HepG2 (cell line): Measurements from ENCODE around the gene PRKCE. TPM values are rescaled to one million over a fixed set of nuclear protein-coding genes. Genes with fewer than 3 reads are reported as not detected.
A peak's percentile ranks its signal among the peaks of the same experiment; 100 is the strongest.

Experiments used
- ATAC-seq: fragments of 200-7000 bp; cut with Tn5 transposase; 3 replicates; pipeline ENCODE4 v1.9.1; 2020; ENCODE audit warnings: mild to moderate bottlenecking, moderate library complexity
- BruUV-seq: library from RNA; stranded (reverse); fragments of 400-500 nt; replicated peaks from 2 replicates; lab custom pipeline; 2021; lab: Mats Ljungman, UMichigan
- CTCF ChIA-PET: fragments of 300-600 bp; formaldehyde crosslinking; extraction: SDS; loops from one replicate; lab custom pipeline; 2021; ENCODE audit warnings: low total read pairs, inconsistent platforms, low intra/inter-chr PET ratio; lab: Yijun Ruan, JAX
- POLR2A ChIA-PET: fragments of 350-600 bp; sonication (Branson Sonifier 250); formaldehyde crosslinking; loops from one replicate; lab custom pipeline; 2020; ENCODE audit warnings: antibody characterized with exemption, inconsistent platforms; lab: Yijun Ruan, JAX
- DNase-seq: peaks from one replicate; pipeline ENCODE4 v3.0.0-alpha.2; 2015; ENCODE audit warnings: low spot score
- FAIRE-seq: peaks from 3 replicates; lab custom pipeline; 2011; peaks lifted over from hg19 to GRCh38; lab: Jason Lieb, UNC
- H2AFZ ChIP-seq: one replicate; pipeline ENCODE4 v1.6.1; 2011; ENCODE audit warnings: low read length, inconsistent platforms
- H3K27ac ChIP-seq: fragments of 300-600 bp; 3 replicates; pipeline ENCODE4 v1.8.0; 2011; ENCODE audit warnings: mixed run types, mild to moderate bottlenecking, mixed read lengths, low read length, inconsistent platforms; ENCODE audit not compliant: insufficient read depth; ENCODE audit errors: extremely low read length
- H3K27me3 ChIP-seq, 2 experiments: fragments of 200-600 bp in 1 of 2; 2 replicates in 1 of 2; 3 replicates in 1 of 2; pipeline versions ENCODE4 v1.6.0 to v1.8.0; 2011; ENCODE audit warnings: low read length in 2 of 2, mild to moderate bottlenecking in 2 of 2, moderate library complexity in 2 of 2, inconsistent platforms in 1 of 2; ENCODE audit not compliant: insufficient read depth in 2 of 2, control insufficient read depth in 1 of 2
- H3K36me3 ChIP-seq, 2 experiments: fragments of 200-600 bp in 1 of 2; replicated peaks in 1 of 2; 2 replicates in 1 of 2; 3 replicates in 1 of 2; pipeline versions ENCODE4 v1.5.1 to v1.8.0; 2011; ENCODE audit warnings: low read length in 2 of 2, inconsistent platforms in 1 of 2; ENCODE audit not compliant: insufficient read depth in 2 of 2, control insufficient read depth in 1 of 2
- H3K4me1 ChIP-seq: 2 replicates; pipeline ENCODE4 v1.5.1; 2012; ENCODE audit warnings: low read length, inconsistent platforms; ENCODE audit not compliant: insufficient read depth
- H3K4me2 ChIP-seq: 2 replicates; pipeline ENCODE4 v1.6.0; 2011; ENCODE audit warnings: low read depth, low read length, inconsistent platforms
- H3K4me3 ChIP-seq, 3 experiments: fragments of 200-600 bp in 1 of 3; sonication (generic), shearing (Covaris generic) in 1 of 3; replicated peaks in 1 of 3; 2 replicates each; pipeline ENCODE4 v1.5.1; 2011 to 2016; ENCODE audit warnings: low read length in 3 of 3, inconsistent platforms in 2 of 3, low read depth in 2 of 3, mild to moderate bottlenecking in 2 of 3, control low read depth in 1 of 3, mixed read lengths in 1 of 3; ENCODE audit not compliant: insufficient read depth in 1 of 3
- H3K79me2 ChIP-seq: one replicate; pipeline ENCODE4 v1.6.1; 2011; ENCODE audit warnings: low read length, inconsistent platforms; ENCODE audit not compliant: insufficient read depth
- H3K9ac ChIP-seq: 2 replicates; pipeline ENCODE4 v1.6.0; 2011; ENCODE audit warnings: mild to moderate bottlenecking, low read depth, low read length, inconsistent platforms; ENCODE audit not compliant: insufficient read depth
- H3K9me3 ChIP-seq: 2 replicates; pipeline ENCODE4 v1.5.1; 2012; ENCODE audit warnings: mild to moderate bottlenecking, low read length
- H4K20me1 ChIP-seq: 2 replicates; pipeline ENCODE4 v1.6.0; 2011; ENCODE audit warnings: inconsistent platforms, mild to moderate bottlenecking, low read length, moderate library complexity; ENCODE audit not compliant: insufficient read depth
- FOXA1 ChIP-seq, 2 experiments: fragments of 450-650 bp in 1 of 2; sonication (generic) in 1 of 2; formaldehyde crosslinking in 1 of 2; IDR thresholded peaks; 2 replicates each; pipeline versions ENCODE4 v1.4.0 to v1.6.1; 2016 to 2020; ENCODE audit warnings: missing genetic modification reagents in 1 of 2
- HDAC2 ChIP-seq: sonication (generic); formaldehyde crosslinking; IDR thresholded peaks from 2 replicates; pipeline ENCODE4 v1.4.0; 2020; ENCODE audit warnings: missing genetic modification reagents
- IRF2 ChIP-seq: IDR thresholded peaks from 2 replicates; pipeline ENCODE4 v1.6.1; 2018; ENCODE audit warnings: missing genetic modification reagents, missing compliant biosample characterization
- MAZ ChIP-seq, 2 experiments: sonication (generic) in 1 of 2; formaldehyde crosslinking in 1 of 2; IDR thresholded peaks; 2 replicates each; pipeline versions ENCODE4 v1.5.0 to v1.6.1; 2012 to 2020; ENCODE audit warnings: low read depth in 2 of 2, mild to moderate bottlenecking in 2 of 2, borderline replicate concordance in 1 of 2, improper control_type of control experiment in 1 of 2, low read length in 1 of 2, missing genetic modification reagents in 1 of 2, moderate library complexity in 1 of 2
- MBNL3 ChIP-seq: fragments of 250-450 bp; sonication (Bioruptor Pico); conservative IDR thresholded peaks from 2 replicates; pipeline ENCODE4 v1.8.0; 2022; ENCODE audit warnings: mild to moderate bottlenecking, inconsistent platforms
- POGZ ChIP-seq: sonication (generic); formaldehyde crosslinking; IDR thresholded peaks from 2 replicates; pipeline ENCODE4 v1.4.0; 2020; ENCODE audit warnings: mild to moderate bottlenecking, missing genetic modification reagents
- SMC3 ChIP-seq: IDR thresholded peaks from 2 replicates; pipeline ENCODE4 v1.6.1; 2011; ENCODE audit warnings: low read length, improper control_type of control experiment
- SP1 ChIP-seq, 2 experiments: fragments of 450-650 bp in 1 of 2; sonication (generic) in 1 of 2; formaldehyde crosslinking in 1 of 2; IDR thresholded peaks; 2 replicates each; pipeline versions ENCODE4 v1.4.0 to v1.6.1; 2016 to 2020; ENCODE audit warnings: missing genetic modification reagents in 1 of 2
- STAG1 ChIP-seq: sonication (generic); formaldehyde crosslinking; IDR thresholded peaks from 2 replicates; pipeline ENCODE4 v1.4.0; 2020; ENCODE audit warnings: missing genetic modification reagents
- STAT5B ChIP-seq: sonication (generic); formaldehyde crosslinking; IDR thresholded peaks from 2 replicates; pipeline ENCODE4 v1.4.0; 2020; ENCODE audit warnings: missing genetic modification reagents
- SYNCRIP ChIP-seq: fragments of 200-400 bp; formaldehyde crosslinking; IDR thresholded peaks from 2 replicates; pipeline ENCODE4 v1.6.1; 2018; ENCODE audit warnings: mild to moderate bottlenecking, low read depth, low read length; ENCODE audit not compliant: insufficient read depth
- TEAD3 ChIP-seq: optimal IDR thresholded peaks from 2 replicates; pipeline ENCODE3; 2016; ENCODE audit warnings: borderline replicate concordance
- ZBTB46 ChIP-seq: sonication (generic); formaldehyde crosslinking; IDR thresholded peaks from 2 replicates; pipeline ENCODE4 v1.4.0; 2020; ENCODE audit warnings: mild to moderate bottlenecking, missing genetic modification reagents, borderline replicate concordance
- ZNF383 ChIP-seq: sonication (generic); formaldehyde crosslinking; IDR thresholded peaks from 2 replicates; pipeline ENCODE4 v1.4.0; 2020; ENCODE audit warnings: missing genetic modification reagents, mild to moderate bottlenecking, borderline replicate concordance
- ZNF564 ChIP-seq: sonication (generic); formaldehyde crosslinking; IDR thresholded peaks from 2 replicates; pipeline ENCODE4 v1.8.1; 2023; ENCODE audit warnings: mild to moderate bottlenecking, missing genetic modification reagents
- WGBS: methylation state at CpG from one replicate; pipeline ENCODE4 v1.1.6; 2017; ENCODE audit warnings: low lambda C conversion rate; 5-methylcytosine and 5-hydroxymethylcytosine counted together
- in situ Hi-C: cut with HindIII; loops from 2 replicates; pipeline ENCODE4 v1.10.0; 2017; ENCODE audit warnings: low pct_unique_long_range_greater_than_20kb; ENCODE audit not compliant: extremely low pct_ligation_motif_present
- intact Hi-C: fragments of 100-400 bp; cut with micrococcal nuclease; formaldehyde crosslinking; loops from one replicate; pipeline ENCODE4 v1.10.0; 2022; ENCODE audit not compliant: unreplicated experiment
- polyA plus RNA-seq, 8 experiments: library from polyadenylated mRNA; depleted of rRNA in 3 of 8; stranded (reverse) in 7 of 8; unstranded in 1 of 8; fragments of >200 nt; fragmentation: Illumina TruSeq in 4 of 8; extraction: Trizol in 4 of 8; gene quantifications; 2 replicates each; pipeline versions ENCODE4 v1.2.1 to v1.2.3, GENCODE V29; 2011 to 2016; ENCODE audit warnings: low read depth in 4 of 8, missing spikeins in 1 of 8, mixed read lengths in 1 of 8; ENCODE audit not compliant: insufficient read depth in 1 of 8
- total RNA-seq, 5 experiments: library from RNA; depleted of rRNA; stranded (reverse); fragments of >200 nt; fragmentation: Illumina TruSeq; extraction: Trizol; gene quantifications; 2 replicates each; pipeline ENCODE4 v1.2.3, GENCODE V29; 2016; ENCODE audit warnings: low read depth in 1 of 5
- TF ChIP-seq, protein P1 (sequence below): sonication (generic); formaldehyde crosslinking; IDR thresholded peaks from 2 replicates; pipeline ENCODE4 v1.9.0; 2022; ENCODE audit warnings: low read depth, missing genetic modification reagents
- TF ChIP-seq, protein P2 (sequence below): sonication (generic); formaldehyde crosslinking; IDR thresholded peaks from 2 replicates; pipeline ENCODE4 v1.5.0; 2020; ENCODE audit warnings: missing genetic modification reagents

The PRKCE gene
- total and polyA plus RNA-seq, 2 of the 13 experiments (the other 11 are each of a cell fraction or from before 2014, with no cell fraction given): 1.0 to 3.9 TPM

DNA sequence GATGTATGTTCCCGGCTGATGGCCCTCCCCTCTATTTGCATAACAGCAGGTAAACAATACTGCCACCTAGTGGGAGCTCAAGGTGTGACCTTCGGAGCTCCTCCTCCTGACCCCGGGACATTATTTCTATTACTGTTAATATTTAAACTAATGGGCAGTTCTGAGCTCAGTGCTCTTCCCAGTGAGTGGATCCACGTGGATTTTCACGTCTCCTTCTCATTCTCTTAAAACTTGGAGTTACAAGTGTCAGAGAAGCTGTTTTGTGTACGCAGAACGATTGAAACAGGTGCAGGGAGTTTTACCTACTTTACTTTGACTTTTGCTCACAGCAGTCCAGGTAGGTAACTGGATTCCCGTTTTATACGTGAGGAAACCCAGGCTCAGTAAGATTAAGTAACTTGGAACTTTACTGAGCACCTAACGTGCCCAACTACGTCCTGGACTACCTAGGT, 127.3 kb downstream of the PRKCE start:
- H3K27me3 ChIP-seq: peaks cover 0 to 6% of the 10 kb centered on the region in 2 experiments; a peak in 1 of 5 replicates
- no TSS peak for BruUV-seq
- H3K4me2 ChIP-seq: peak overlapping the region; percentile 59
- no peaks in the 10 kb centered on the region for H4K20me1 ChIP-seq
- no peak overlapping the region for H3K27ac ChIP-seq
- H3K36me3 ChIP-seq: no peaks in the 10 kb centered on the region
- peak; percentile 76 for FAIRE-seq
- POLR2A ChIA-PET: interaction anchor here (1.0 kb wide), 1 partner anchor 129 kb away, joined by 6 read pairs; no protein-coding TSS in a partner anchor
- CTCF ChIA-PET: interaction anchor here (1.1 to 2.4 kb wide), 3 partner anchors 128 to 158 kb away, joined by 5 to 24 read pairs (median 8); partner anchors contain the start of gene PRKCE
- H3K4me1 ChIP-seq: peaks cover 11% of the 10 kb centered on the region
- H3K4me3 ChIP-seq: peak overlapping the region in 2 of 3 experiments; percentile 1 to 4; a peak in 1 of 6 replicates
- H3K79me2 ChIP-seq: no peaks in the 10 kb centered on the region
- no peaks in the 10 kb centered on the region for H3K9me3 ChIP-seq
- intact Hi-C loops (loop anchor here (1.0 kb wide), 3 partner anchors 130 to 158 kb away; no protein-coding TSS in a partner anchor), in situ Hi-C loops (loop anchor here (5.0 kb wide), 2 partner anchors 131 to 159 kb away; no protein-coding TSS in a partner anchor)
- H3K9ac ChIP-seq: peak overlapping the region; percentile 4; the same call in 1 of the 2 replicates
- H2AFZ ChIP-seq: peak overlapping the region; percentile 79
- peak; percentile 93 for ATAC-seq
- 32% methylated on average over 11 of the region's 11 CpGs for WGBS
- peak; percentile 76 for DNase-seq
- TF ChIP-seq SP1 (IDR thresholded peaks at IDR 0.05) (no peak), SP1 (CRISPR knock-in tag; IDR thresholded peaks at IDR 0.05) (peak; percentile 63; the same call in 1 of the 2 replicates), MBNL3 (no peak), STAT5B (CRISPR knock-in tag) (0 out of 2 replicates have a peak, but pooled peaks have one; percentile 14), FOXA1 (IDR thresholded peaks at IDR 0.05) (no peak), FOXA1 (CRISPR knock-in tag; IDR thresholded peaks at IDR 0.05) (peak; percentile 88), ZNF564 (CRISPR knock-in tag) (no peak), SMC3 (peak; percentile 91), ZNF383 (CRISPR knock-in tag) (no peak), IRF2 (CRISPR knock-in tag) (0 out of 2 replicates have a peak, but pooled peaks have one; percentile 36), POGZ (CRISPR knock-in tag) (peak; percentile 61; the same call in 1 of the 2 replicates), HDAC2 (CRISPR knock-in tag) (peak; percentile 49; the same call in 1 of the 2 replicates), ZBTB46 (no peak), SYNCRIP (no peak), MAZ (IDR thresholded peaks at IDR 0.05; ENCODE audit: borderline replicate concordance, low read depth, low read length) (peak; percentile 33; the same call in 1 of the 2 replicates), MAZ (CRISPR knock-in tag; IDR thresholded peaks at IDR 0.05; ENCODE audit: low read depth) (no peak), STAG1 (CRISPR knock-in tag) (peak; percentile 50), TEAD3 (CRISPR knock-in tag) (peak; percentile 31)
- TF ChIP-seq, protein P1, sequence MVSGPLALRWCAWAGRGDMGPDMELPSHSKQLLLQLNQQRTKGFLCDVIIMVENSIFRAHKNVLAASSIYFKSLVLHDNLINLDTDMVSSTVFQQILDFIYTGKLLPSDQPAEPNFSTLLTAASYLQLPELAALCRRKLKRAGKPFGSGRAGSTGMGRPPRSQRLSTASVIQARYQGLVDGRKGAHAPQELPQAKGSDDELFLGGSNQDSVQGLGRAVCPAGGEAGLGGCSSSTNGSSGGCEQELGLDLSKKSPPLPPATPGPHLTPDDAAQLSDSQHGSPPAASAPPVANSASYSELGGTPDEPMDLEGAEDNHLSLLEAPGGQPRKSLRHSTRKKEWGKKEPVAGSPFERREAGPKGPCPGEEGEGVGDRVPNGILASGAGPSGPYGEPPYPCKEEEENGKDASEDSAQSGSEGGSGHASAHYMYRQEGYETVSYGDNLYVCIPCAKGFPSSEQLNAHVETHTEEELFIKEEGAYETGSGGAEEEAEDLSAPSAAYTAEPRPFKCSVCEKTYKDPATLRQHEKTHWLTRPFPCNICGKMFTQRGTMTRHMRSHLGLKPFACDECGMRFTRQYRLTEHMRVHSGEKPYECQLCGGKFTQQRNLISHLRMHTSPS (CRISPR knock-in tag): no peak
- TF ChIP-seq, protein P2, sequence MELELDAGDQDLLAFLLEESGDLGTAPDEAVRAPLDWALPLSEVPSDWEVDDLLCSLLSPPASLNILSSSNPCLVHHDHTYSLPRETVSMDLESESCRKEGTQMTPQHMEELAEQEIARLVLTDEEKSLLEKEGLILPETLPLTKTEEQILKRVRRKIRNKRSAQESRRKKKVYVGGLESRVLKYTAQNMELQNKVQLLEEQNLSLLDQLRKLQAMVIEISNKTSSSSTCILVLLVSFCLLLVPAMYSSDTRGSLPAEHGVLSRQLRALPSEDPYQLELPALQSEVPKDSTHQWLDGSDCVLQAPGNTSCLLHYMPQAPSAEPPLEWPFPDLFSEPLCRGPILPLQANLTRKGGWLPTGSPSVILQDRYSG: no peak
